NCI-H524 (cell line): ENCODE measurements around the gene HSPB3.
"Not testable (repeated sequence)": the region's sequence is repeated elsewhere in the genome, so short reads cannot be mapped to it uniquely, and the experiment has no call there.

ENCODE experiments used
- DNase-seq, 2 experiments: peaks; one replicate each; lab custom pipeline; 2025; lab: John Stamatoyannopoulos, UW

Gene HSPB3

GRCh38 chr5:54457094-54457862 lies 1.8 kb downstream of the HSPB3 start:
- DNase-seq = peak in 1 of 2 experiments; percentile 29

- no peak for DNase-seq
Measured at GRCh38 chr5:54458221-54458620, 2.7 kb downstream of the HSPB3 start.

- no peak for DNase-seq
Measured at GRCh38 chr5:54460181-54460919, 4.9 kb downstream of the HSPB3 start.

GRCh38 chr5:54462281-54462680 lies 6.8 kb downstream of the HSPB3 start:
- no peak for DNase-seq

GRCh38 chr5:54463713-54464112 lies 8.2 kb downstream of the HSPB3 start:
- DNase-seq = no peak

GRCh38 chr5:54469622-54470021 lies 14.1 kb downstream of the HSPB3 start:
- DNase-seq = no peak

GRCh38 chr5:54470128-54470527 lies 14.6 kb downstream of the HSPB3 start:
- no peak for DNase-seq

- no peak for DNase-seq
Measured at GRCh38 chr5:54470677-54471076, 15.2 kb downstream of the HSPB3 start.

- DNase-seq = no peak
Measured at GRCh38 chr5:54471398-54471797, 15.9 kb downstream of the HSPB3 start.

GRCh38 chr5:54476682-54477081 lies 21.2 kb downstream of the HSPB3 start:
- DNase-seq = no peak

- no peak for DNase-seq
Measured at GRCh38 chr5:54477941-54478478, 22.5 kb downstream of the HSPB3 start.

- DNase-seq = peak; percentile 0 to 33
Measured at GRCh38 chr5:54480296-54480695, 24.8 kb downstream of the HSPB3 start.

GRCh38 chr5:54484219-54484894 lies 28.9 kb downstream of the HSPB3 start:
- DNase-seq = no peak

- not testable (repeated sequence) for DNase-seq
Measured at GRCh38 chr5:54485659-54486058, 30.2 kb downstream of the HSPB3 start.

- DNase-seq = not testable (repeated sequence)
Measured at GRCh38 chr5:54489648-54489979, 34.1 kb downstream of the HSPB3 start.

- no peak for DNase-seq
Measured at GRCh38 chr5:54491326-54491725, 35.8 kb downstream of the HSPB3 start.

GRCh38 chr5:54492178-54492577 lies 36.7 kb downstream of the HSPB3 start:
- DNase-seq = no peak

GRCh38 chr5:54495027-54495426 lies 39.5 kb downstream of the HSPB3 start:
- no peak for DNase-seq
